Inferior parietal cortex (tissue), 1 donor: ENCODE measurements around the gene GJD3.
"Not testable (repeated sequence)": the region's sequence is repeated elsewhere in the genome, so short reads cannot be mapped to it uniquely, and the experiment has no call there.

Experiments used
- DNase-seq: peaks from one replicate; pipeline ENCODE4 v3.0.0-alpha.2; 2016; ENCODE audit errors: extremely low spot score

Gene GJD3

DNA sequence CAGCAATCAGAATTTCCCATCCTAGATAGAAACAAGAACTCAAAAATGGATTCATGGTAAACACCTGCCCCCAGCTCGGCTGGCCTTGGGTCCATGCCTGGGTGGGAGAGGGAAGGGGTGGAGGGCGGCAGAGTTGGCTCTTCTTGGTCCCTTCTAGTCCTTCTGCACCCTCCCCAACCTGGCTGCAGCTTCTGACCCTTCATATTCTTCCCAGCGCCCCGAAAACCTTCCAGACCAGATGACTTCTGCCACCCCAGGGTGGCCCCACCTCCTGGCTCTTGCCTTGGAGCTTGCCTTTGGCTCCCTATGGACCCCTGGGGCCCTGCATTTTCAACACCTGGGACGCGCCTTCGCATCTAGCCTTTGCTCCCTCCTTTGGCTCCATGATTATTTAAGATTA lies 5.4 kb upstream of the GJD3 start:
- no peak for DNase-seq

DNA sequence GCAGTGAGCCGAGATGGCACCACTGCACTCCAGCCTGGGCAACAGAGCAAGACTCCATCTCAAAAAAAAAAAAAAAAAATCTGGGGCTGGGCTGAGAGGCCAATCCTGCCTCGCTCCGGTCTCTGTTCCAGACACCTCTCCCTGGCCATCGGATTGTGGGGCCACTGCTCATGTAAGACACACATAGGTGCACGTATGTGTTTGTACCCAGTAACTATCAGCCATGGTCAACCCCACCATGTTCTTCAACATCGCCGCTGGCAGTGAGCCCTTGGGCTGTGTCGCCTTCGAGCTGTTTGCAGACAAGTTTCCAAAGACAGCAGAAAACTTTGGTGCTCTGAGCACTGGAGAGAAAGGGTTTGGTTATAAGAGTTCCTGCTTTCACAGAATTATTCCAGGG lies 3.2 kb upstream of the GJD3 start:
- DNase-seq: not testable (repeated sequence)

DNA sequence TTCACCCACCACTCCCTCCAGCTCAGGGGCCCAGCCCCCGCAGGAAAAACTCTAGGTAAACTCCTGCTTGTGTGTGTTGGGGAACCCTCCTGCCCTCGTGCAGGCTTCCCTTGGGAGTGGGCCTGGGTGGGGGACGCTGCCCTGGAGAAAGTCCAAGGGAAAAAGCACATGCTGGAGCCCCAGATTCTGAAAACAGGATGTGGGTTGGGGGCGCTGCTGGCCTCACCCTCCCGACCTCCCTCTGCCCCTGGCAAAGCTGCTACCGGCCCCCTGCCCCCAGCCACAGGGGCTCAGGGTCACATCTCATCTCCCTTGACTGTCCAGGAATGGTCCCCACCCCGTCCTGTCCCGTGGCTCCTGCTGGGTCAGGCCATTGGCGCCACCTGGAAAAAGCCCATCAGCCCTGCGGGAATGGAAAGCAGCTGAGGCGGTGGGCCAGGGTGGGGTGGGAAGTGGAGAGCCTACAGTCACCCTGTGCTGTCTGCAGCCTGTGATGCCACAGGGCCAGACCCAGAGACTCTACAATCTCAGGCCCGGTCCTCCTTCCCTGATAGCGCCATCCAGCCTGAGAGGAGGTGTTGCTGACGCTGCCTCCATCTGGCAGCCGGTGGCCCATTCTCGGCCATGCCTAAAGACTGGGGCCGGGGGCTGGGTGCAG lies 2.5 kb upstream of the GJD3 start:
- no peak for DNase-seq

DNA sequence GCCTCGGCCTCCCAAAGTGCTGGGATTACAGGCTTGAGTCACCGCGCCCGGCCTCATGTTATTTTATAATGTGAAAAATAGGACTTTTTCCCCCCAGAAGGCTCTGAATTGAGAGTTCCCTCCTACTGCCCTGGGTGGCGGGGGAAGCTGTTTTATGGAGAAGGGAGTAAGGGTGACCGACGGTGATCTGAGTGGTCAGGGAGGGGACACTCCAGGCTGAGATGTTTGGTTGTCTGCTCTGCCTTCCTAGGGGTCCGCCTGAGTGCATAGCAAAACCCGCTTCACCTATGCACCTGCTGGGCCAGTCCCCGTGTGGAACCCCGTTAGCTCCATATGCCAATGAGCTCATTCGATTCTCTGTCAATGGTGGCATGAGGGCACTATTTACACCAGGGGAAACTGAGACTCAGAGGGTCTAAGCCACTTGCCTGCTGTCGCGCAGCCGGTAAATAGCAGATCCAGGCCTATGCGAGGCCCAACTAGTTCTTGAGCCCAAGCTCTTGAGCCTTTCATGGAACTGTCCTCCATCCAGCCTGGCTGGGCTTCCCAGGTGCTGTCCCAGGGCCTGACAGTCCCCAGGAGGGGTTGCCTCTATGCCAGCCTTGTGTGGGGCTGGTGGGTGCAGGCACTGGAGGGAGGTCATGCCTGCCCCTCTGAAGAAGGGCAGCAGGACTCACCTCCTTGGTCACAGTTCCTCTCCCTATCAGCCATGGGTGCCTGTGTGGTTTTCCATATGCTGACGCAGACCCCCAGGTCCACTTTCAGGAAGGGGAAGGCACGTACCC lies 1.7 kb upstream of the GJD3 start:
- DNase-seq: no peak

DNA sequence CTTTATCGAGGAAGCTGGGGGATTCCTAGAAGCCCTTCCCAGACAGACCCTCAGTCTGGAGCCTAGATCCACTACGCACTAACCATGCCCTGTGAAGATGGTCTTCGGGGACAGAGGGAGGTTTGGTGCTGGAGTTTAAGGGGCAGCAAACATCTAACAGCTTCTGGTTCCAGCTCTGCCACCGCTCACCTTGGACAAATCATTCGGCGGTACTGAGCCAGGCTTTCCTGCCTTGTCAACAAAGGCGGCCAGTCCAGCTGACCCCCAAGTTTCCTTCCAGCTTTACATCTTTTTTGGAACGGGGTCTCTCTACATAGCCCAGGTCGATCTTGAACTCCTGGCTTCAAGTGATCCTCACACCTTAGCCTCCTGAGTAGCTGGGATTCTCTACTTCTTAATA lies 369 bp upstream of the GJD3 start:
- no peak for DNase-seq

DNA sequence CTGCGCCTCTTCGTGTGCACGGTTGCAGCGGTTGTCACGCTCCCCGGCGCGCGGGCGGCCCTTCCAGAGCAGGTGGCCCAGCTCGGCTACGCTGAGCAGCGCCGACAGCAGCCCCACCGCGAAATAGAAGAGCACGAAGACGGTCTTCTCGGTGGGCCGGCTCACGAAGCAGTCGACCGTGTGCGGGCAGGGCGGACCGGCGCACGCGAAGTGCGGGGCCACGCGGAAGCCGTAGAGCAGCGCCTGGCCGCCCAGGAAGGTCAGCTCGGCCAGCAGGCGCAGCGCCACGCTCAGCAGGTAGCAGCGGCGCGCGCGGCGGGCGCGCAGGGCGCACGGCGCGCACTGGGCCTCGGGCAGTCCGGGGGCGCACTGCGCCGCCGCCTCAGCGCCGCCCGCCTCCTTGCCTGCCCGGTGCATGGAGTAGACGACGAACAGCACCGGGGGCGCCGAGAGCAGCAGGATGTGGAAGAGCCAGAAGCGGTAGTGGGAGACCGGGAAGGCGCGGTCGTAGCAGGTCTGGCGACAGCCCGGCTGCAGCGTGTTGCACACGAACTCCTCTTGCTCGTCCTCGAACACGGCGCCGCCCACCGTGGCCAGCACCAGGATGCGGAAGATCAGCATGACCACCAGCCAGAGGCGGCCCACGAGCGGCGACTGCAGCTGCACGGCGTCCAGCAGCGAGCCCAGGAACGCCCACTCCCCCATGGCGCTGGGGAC lies 1.3 kb downstream of the GJD3 start:
- no peak for DNase-seq

DNA sequence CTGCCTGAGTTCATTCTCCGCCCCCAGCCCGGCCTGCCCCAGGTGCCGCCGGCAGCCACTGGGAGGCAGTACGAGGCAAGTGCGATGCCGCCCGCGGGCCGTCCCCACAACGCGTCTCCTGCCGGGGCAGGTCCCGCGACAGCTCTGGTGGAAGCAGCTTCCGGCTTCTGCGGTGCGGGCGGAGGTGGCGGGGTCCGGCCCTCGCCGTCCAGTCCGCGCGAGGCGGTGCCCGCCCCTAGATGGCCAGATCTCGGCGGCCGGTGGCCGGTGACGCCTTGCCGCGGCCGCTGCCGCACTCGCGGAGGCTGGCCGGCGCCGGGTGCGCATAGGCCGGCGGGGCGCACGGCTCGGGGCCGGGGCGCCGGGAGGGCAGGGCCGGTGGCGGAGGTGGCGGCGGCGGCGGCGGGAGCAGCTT lies 1.8 kb downstream of the GJD3 start:
- DNase-seq: no peak

DNA sequence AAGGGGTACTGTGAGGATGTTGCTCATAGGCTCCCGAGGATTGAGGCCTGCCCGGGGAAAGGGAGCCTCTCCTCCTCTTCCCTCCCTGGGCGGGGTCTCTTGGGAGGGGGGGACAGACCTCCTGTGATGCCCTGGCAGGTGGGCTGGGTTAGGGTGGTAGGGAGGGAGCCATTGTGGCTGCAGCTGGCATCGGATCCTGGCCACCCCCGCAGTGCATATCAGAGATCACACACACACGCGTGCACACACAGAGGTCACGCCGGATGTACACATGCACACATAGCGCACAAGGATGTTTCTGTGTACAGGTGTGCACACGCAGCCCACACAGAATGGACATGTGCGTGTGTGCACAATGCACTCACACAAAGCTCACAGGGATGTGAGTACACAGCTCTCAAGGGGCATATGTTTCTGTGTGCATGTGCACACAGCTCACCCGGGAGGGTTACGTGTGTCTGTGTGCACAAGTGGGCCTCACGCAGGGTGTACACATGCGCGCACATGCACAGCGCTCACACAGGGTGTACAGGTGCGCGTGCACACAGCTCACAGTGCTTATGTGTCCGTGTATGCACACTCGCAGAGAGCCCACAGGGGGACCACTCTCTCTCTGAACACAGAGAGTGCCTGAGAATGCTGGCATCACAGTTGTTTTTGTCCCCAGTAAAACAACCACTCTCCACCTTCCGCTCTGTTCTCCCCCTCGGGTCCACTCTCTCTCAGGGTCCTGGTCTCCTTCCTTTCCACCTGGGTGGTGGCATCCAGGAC lies 2.4 kb downstream of the GJD3 start:
- no peak for DNase-seq

DNA sequence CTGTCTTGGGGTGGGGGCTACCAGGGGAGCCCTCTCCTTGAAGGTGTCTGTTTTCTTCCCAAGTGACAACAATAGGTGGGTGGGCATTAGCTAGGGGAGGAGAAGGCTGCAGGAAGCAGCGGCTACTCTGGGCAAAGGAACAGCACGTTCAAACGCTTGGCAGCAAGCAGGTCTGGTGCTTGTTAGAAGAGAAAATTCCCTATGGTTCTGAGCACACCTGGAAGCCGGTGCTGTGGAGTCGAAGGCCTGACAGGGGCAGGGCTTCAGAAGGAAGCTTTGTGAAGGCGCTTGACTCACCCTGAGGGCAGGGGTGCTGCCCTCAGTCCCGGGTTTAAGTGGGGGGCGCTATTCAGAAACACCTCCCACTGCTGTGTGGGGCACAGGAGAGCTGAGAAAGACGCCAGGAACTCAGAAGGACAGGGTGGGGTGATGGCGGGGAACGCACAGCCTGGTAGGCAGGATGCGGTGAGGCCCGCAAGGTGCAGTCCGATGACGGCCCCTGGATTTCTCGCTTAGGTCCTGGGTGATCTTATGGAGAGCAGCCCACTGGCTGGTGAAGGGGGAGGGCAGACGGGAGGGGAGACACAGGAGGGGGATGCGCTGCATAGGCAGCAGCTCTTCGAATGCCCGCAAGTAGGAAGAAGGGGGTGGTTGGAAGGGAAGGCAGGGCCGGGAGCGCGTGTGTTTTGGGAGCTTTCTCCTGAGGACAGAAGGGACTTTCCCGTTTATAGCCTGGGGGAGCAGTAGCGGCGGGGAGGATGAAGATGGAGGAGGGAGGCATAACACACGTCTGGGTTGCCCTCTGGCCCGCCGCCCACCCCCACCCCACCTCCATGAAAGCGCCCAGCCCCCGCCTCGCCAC lies 3.2 kb downstream of the GJD3 start:
- no peak for DNase-seq

DNA sequence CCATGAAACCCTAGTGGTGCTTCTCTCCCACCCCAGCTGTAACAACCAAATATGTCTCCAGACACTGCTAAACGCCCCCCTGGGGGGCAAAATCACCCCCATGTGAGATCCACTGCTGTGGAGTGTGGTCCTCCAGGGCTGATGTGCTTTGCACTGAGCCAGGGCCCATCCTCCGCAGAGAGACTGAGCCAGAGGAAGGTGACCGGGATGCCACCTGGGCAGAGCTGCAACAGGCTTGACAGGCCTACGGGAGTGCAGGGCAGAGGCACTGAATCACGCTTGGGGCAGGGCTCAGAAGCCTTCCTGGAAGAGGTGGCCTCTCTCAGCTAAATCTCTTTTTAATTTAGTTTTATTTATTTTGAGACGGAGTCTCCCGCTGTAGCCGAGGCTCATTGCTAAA lies 4.4 kb downstream of the GJD3 start:
- no peak for DNase-seq

DNA sequence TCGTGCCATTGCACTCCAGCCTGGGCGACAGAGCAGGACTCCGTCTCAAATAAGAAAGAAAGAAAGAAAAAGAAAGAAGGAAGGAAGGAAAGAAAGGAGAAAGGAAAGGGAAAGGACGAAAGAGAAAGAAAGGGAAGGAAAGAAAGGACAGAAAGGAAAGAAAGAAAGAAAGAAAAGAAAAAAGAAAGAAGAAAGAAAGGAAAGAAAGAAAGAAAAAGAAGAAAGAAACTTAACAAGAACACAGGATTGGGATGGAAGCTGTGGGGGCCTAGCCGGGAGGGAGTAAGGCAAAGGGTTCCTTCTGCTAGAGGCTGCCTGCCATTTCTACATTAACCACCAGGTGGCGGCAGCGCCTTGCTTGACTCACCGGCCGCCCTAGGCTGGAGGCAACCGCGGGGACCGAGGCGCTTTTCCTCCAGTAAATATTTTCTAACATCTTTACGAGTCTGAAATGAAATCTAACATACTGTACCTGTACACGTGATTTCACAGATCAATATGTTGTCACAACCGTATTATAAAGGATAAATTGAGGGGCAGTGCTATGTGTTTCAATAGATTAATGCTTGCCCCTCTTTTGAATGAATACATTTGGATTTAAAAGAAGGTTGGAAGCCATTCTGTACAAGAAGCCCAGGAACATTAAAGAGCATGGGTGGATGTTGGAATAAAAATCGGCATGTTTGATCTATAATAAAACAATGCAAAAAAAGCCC lies 6.1 kb downstream of the GJD3 start:
- DNase-seq: peak; percentile 95

DNA sequence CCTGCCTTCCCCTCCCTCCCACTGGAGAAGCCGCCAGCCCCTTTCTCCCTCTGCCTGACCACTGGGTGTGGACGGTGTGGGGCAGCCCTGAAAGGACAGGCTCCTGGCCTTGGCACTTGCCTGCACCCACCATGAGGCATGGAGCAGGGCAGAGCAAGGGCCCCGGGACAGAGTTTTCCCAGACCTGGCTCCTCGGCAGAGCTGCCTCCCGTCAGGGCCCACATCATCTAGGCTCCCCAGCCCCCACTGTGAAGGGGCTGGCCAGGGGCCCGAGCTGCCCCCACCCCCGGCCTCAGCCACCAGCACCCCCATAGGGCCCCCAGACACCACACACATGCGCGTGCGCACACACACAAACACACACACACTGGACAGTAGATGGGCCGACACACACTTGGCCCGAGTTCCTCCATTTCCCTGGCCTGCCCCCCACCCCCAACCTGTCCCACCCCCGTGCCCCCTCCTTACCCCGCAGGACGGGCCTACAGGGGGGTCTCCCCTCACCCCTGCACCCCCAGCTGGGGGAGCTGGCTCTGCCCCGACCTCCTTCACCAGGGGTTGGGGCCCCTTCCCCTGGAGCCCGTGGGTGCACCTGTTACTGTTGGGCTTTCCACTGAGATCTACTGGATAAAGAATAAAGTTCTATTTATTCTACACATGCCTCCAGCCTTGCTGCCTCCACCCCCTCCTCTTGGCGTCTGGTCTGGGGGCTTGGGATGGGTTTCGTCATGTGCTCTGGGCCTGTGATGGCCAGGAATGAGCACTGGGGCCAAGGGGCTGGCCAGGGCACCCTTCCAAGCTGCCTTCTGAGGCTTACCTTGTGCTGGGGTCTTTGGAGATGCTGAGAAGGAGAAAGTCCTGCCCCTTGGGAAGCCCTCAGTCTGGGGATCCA lies 7.3 kb downstream of the GJD3 start:
- no peak for DNase-seq

DNA sequence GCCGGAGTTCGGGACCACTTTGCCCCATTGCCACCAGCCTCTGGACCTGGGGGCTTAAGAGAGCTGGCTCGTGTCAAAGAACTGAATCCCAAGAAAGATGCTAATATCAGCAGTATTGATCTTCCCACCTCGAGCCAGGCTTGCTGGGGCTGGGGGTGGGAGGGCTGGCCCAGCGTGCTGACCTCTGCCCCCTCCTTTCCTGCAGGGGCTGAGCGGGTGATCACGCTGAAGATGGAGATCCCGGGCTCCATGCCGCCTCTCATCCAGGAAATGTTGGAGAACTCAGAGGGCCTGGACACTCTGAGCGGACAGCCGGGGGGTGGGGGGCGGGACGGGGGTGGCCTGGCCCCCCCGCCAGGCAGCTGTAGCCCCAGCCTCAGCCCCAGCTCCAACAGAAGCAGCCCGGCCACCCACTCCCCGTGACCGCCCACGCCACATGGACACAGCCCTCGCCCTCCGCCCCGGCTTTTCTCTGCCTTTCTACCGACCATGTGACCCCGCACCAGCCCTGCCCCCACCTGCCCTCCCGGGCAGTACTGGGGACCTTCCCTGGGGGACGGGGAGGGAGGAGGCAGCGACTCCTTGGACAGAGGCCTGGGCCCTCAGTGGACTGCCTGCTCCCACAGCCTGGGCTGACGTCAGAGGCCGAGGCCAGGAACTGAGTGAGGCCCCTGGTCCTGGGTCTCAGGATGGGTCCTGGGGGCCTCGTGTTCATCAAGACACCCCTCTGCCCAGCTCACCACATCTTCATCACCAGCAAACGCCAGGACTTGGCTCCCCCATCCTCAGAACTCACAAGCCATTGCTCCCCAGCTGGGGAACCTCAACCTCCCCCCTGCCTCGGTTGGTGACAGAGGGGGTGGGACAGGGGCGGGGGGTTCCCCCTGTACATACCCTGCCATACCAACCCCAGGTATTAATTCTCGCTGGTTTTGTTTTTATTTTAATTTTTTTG lies 8.5 kb downstream of the GJD3 start:
- no peak for DNase-seq

DNA sequence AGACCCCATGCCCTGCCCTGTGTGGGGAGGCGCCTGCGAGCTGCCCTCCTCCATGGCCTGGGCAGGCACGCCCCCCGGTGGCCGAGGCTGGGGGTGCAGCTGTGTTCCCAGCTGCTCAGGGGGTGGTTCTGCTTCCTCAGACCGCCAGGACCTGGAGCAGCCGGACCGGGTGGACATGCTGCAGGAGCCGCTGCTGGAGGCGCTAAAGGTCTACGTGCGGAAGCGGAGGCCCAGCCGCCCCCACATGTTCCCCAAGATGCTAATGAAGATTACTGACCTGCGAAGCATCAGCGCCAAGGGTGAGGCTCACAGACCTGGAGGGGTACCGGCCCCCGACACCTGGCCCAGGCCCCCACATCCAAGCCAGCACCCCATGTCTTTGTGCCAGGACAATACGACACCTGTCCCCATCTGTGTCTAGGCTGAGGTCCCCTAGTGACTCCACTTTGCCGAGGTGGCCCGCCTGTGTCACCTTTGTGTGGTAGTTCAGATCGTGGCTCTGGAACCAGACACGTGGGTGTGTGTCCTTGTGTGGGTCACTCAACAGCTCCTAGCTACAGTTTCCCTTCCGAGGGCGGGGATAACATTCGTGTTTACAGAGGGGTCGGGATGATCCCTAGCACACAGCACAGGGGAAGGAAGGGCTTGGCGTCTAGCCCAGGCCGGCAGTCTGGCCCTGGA lies 9.3 kb downstream of the GJD3 start:
- DNase-seq: peak; percentile 56

DNA sequence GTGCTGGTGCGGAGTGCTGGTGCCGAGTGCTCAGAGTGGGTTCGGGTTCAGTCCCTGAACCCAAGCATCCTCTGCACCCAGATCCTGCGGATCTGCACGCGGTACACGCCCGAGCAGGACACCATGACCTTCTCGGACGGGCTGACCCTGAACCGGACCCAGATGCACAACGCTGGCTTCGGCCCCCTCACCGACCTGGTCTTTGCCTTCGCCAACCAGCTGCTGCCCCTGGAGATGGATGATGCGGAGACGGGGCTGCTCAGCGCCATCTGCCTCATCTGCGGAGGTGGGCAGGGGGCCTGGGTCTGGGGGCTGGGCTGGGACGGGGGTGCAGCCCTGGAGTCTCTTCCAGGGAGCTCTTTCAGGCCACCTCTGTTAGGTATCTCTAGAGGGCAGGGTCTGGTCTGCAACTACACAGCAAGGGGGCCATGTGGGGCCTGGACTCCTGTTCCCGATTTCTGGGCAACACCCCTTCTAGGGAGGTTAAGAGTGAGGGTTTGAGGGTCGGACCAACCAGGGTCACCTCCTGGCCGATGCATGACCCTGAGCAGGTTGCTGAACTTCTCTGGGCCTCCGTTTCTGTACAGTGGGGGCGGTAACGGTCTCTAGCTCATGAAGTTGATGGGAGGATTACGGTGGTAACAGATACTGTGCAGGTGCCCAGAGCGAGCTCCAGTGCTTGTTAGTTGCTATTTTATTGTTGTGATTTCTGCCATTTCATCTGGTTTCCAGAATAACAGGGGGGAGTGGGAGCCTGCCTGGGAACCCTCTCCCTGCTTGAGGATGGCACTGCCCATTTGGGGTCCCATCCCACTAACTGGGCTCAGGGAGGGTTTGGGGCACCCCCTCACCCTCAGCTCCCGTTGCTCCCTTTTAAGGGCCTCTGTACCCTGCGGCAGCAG lies 10.1 kb downstream of the GJD3 start:
- no peak for DNase-seq

DNA sequence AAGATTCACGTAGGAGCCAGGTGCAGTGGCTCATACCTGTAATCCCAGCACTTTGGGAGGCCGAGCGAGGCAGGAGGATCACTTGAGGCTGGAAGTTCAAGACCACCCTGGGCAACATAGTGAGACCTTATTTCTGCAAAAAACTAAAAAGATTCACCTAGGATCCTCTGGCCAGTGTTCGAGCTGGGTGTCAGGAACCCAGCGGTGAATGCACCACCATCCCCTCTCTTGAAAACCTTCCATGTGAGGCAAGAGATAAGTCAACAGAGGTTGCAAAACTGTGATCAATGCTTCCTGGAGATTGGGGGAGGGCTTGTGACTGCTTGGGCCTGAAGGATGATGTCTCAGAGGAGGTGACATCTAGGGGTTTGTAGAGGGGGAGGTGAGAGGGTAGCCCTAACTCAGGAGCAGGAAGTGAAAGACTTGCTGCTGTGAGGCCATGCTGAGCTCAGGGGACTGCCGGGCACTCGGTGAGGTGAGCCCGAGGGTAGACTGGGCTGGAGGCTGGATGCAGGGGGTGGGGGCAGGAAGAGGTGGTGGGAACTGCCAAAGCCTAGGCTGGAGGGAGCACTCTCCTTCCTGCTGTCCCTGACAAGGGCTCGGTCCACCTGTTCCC lies 11.7 kb downstream of the GJD3 start:
- no peak for DNase-seq
